A549 (cell line): ENCODE results near the gene DHX35.

ENCODE experiments used
- MAZ ChIP-seq: fragments of 150-350 bp; IDR thresholded peaks from 2 replicates; pipeline ENCODE4 v1.6.1; 2014; ENCODE audit warnings: antibody characterized with exemption, low read depth, low read length, borderline replicate concordance
- POLR2A ChIP-seq: IDR thresholded peaks from 2 replicates; pipeline ENCODE4 v1.6.1; 2012; ENCODE audit warnings: mild to moderate bottlenecking, low read length
- SMC3 ChIP-seq: fragments of >200 bp; sonication (Bioruptor Twin); formaldehyde crosslinking; IDR thresholded peaks from 3 replicates; pipeline ENCODE4 v1.6.1; 2018; ENCODE audit warnings: inconsistent platforms
- TF ChIP-seq, protein P1 (sequence below): fragments of >200 bp; sonication (Bioruptor Twin); formaldehyde crosslinking; IDR thresholded peaks from 3 replicates; pipeline ENCODE4 v1.5.1; 2016

- TF ChIP-seq SMC3 (no peak), POLR2A (no peak), MAZ (no peak)
- TF ChIP-seq, protein P1, sequence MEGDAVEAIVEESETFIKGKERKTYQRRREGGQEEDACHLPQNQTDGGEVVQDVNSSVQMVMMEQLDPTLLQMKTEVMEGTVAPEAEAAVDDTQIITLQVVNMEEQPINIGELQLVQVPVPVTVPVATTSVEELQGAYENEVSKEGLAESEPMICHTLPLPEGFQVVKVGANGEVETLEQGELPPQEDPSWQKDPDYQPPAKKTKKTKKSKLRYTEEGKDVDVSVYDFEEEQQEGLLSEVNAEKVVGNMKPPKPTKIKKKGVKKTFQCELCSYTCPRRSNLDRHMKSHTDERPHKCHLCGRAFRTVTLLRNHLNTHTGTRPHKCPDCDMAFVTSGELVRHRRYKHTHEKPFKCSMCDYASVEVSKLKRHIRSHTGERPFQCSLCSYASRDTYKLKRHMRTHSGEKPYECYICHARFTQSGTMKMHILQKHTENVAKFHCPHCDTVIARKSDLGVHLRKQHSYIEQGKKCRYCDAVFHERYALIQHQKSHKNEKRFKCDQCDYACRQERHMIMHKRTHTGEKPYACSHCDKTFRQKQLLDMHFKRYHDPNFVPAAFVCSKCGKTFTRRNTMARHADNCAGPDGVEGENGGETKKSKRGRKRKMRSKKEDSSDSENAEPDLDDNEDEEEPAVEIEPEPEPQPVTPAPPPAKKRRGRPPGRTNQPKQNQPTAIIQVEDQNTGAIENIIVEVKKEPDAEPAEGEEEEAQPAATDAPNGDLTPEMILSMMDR = no peak
Measured at GRCh38 chr20:39013662-39014109, 51.5 kb downstream of the DHX35 start.
